Stomach (tissue), 4 donors: ENCODE results near the gene SPATA20.

Experiments used
- EP300 ChIP-seq: sonication (generic); formaldehyde crosslinking; IDR thresholded peaks from one replicate; pipeline ENCODE4 v1.6.1; 2017; ENCODE audit warnings: antibody characterized with exemption
- POLR2A ChIP-seq, 4 donors: fragments of 450-650 bp; IDR thresholded peaks; one replicate each; pipeline ENCODE4 v1.6.1; 2016; ENCODE audit warnings: antibody characterized with exemption in 4 of 4, control low read depth in 2 of 4, mild to moderate bottlenecking in 1 of 4, moderate library complexity in 1 of 4
- TF ChIP-seq, protein P1 (sequence below), 7 experiments: fragments of 450-650 bp in 4 of 7; fragments of 200-600 bp in 3 of 7; sonication (generic) in 3 of 7; IDR thresholded peaks; one replicate each; pipeline ENCODE4 v1.5.1; 2016 to 2019; ENCODE audit warnings: antibody characterized with exemption in 7 of 7, control low read depth in 2 of 7, mild to moderate bottlenecking in 1 of 7

DNA sequence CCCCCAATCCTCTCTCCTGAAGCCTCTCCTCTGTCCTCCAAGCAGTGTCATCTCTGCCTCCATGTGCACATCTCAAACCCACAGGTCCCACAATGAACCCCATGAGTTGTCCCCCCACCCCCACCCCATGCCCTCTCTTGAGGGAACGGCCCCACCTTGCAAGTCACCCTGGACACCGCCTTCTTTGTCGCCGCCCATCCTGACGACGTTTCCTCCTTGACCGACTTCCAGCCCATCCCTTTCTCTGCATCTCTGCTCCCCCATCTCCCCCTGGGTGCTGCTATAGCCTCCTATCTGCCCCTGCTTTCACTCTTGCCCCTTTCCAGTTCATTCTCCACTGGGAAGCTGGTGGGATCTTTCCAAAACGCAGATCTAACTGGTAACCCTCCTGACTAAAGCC lies 1.7 kb upstream of the SPATA20 start:
- TF ChIP-seq, protein P1, sequence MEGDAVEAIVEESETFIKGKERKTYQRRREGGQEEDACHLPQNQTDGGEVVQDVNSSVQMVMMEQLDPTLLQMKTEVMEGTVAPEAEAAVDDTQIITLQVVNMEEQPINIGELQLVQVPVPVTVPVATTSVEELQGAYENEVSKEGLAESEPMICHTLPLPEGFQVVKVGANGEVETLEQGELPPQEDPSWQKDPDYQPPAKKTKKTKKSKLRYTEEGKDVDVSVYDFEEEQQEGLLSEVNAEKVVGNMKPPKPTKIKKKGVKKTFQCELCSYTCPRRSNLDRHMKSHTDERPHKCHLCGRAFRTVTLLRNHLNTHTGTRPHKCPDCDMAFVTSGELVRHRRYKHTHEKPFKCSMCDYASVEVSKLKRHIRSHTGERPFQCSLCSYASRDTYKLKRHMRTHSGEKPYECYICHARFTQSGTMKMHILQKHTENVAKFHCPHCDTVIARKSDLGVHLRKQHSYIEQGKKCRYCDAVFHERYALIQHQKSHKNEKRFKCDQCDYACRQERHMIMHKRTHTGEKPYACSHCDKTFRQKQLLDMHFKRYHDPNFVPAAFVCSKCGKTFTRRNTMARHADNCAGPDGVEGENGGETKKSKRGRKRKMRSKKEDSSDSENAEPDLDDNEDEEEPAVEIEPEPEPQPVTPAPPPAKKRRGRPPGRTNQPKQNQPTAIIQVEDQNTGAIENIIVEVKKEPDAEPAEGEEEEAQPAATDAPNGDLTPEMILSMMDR (IDR thresholded peaks at IDR 0.05) = no peak
- TF ChIP-seq POLR2A (IDR thresholded peaks at IDR 0.05) = no peak
- no peak for TF ChIP-seq EP300
